GM12878 (cell line): ENCODE data around the gene PREP. TPM values are rescaled to one million over a fixed set of nuclear protein-coding genes. Genes with fewer than 3 reads are reported as not detected.

Source experiments
- ATF7 ChIP-seq: fragments of 450-650 bp; IDR thresholded peaks from 2 replicates; pipeline ENCODE4 v1.6.1; 2016; ENCODE audit warnings: low read depth, mild to moderate bottlenecking
- CEBPB ChIP-seq, 2 experiments: fragments of 150-350 bp in 1 of 2; IDR thresholded peaks; 2 replicates each; pipeline ENCODE4 v1.6.1; 2012 to 2014; ENCODE audit warnings: low read depth in 2 of 2, low read length in 2 of 2, borderline replicate concordance in 1 of 2, inconsistent platforms in 1 of 2
- CEBPZ ChIP-seq: fragments of 150-350 bp; IDR thresholded peaks from 2 replicates; pipeline ENCODE4 v1.6.1; 2016; ENCODE audit warnings: low read depth, low read length
- CREB1 ChIP-seq: IDR thresholded peaks from 2 replicates; pipeline ENCODE4 v1.6.1; 2012; ENCODE audit warnings: low read depth, mild to moderate bottlenecking, inconsistent platforms
- EZH2 ChIP-seq: IDR thresholded peaks from 2 replicates; pipeline ENCODE4 v1.6.1; 2012; ENCODE audit warnings: low read depth, mild to moderate bottlenecking, control low read depth, inconsistent platforms, low read length, borderline replicate concordance; ENCODE audit not compliant: control insufficient read depth
- KAT2A ChIP-seq: conservative IDR thresholded peaks from 2 replicates; pipeline ENCODE4 v1.6.1; 2011; ENCODE audit warnings: low read depth, low read length; ENCODE audit not compliant: control insufficient read depth
- MEF2A ChIP-seq: IDR thresholded peaks from 2 replicates; pipeline ENCODE4 v1.6.1; 2011; ENCODE audit warnings: low read depth, mild to moderate bottlenecking, low read length, moderate library complexity; ENCODE audit not compliant: insufficient read depth
- MTA3 ChIP-seq: IDR thresholded peaks from 2 replicates; pipeline ENCODE4 v1.6.1; 2012; ENCODE audit warnings: low read length, inconsistent platforms, borderline replicate concordance
- NBN ChIP-seq: fragments of 450-650 bp; IDR thresholded peaks from 2 replicates; pipeline ENCODE4 v1.6.1; 2016
- NR2C2 ChIP-seq: IDR thresholded peaks from 2 replicates; pipeline ENCODE4 v1.6.1; 2011; ENCODE audit warnings: borderline replicate concordance, low read depth; ENCODE audit not compliant: control insufficient read depth, insufficient read length
- POLR2A ChIP-seq: IDR thresholded peaks from 2 replicates; pipeline ENCODE4 v1.6.1; 2011; ENCODE audit warnings: low read depth, mild to moderate bottlenecking, low read length
- RAD21 ChIP-seq: IDR thresholded peaks from 2 replicates; pipeline ENCODE4 v1.6.1; 2011; ENCODE audit warnings: mild to moderate bottlenecking, low read depth, low read length, moderate library complexity; ENCODE audit not compliant: insufficient read depth
- RAD51 ChIP-seq: fragments of 450-650 bp; IDR thresholded peaks from 2 replicates; pipeline ENCODE4 v1.6.1; 2016; ENCODE audit warnings: moderate library complexity, mild to moderate bottlenecking, inconsistent platforms
- RCOR1 ChIP-seq: conservative IDR thresholded peaks from 2 replicates; pipeline ENCODE4 v1.6.1; 2012; ENCODE audit warnings: low read depth, low read length, improper control_type of control experiment
- SKIL ChIP-seq: fragments of 450-650 bp; IDR thresholded peaks from 2 replicates; pipeline ENCODE4 v1.6.1; 2017; ENCODE audit warnings: mild to moderate bottlenecking, low read depth, inconsistent platforms; ENCODE audit not compliant: poor library complexity, severe bottlenecking
- SMC3 ChIP-seq: IDR thresholded peaks from 2 replicates; pipeline ENCODE4 v1.6.1; 2011; ENCODE audit warnings: low read length, improper control_type of control experiment, borderline replicate concordance
- SREBF2 ChIP-seq: IDR thresholded peaks from 2 replicates; pipeline ENCODE4 v1.6.1; 2012; ENCODE audit warnings: mild to moderate bottlenecking, low read length
- USF1 ChIP-seq: IDR thresholded peaks from 2 replicates; pipeline ENCODE4 v1.6.1; 2011; ENCODE audit warnings: borderline replicate concordance, low read depth, mild to moderate bottlenecking, moderate library complexity, mixed read lengths, low read length; ENCODE audit not compliant: insufficient read depth; ENCODE audit errors: extremely low read length
- YBX1 ChIP-seq: fragments of 450-650 bp; IDR thresholded peaks from 2 replicates; pipeline ENCODE4 v1.6.1; 2016; ENCODE audit warnings: antibody characterized with exemption
- ZBTB33 ChIP-seq: fragments of 450-650 bp; IDR thresholded peaks from 2 replicates; pipeline ENCODE4 v1.6.1; 2017; ENCODE audit warnings: mild to moderate bottlenecking
- ZNF24 ChIP-seq: fragments of 450-650 bp; IDR thresholded peaks from 2 replicates; pipeline ENCODE4 v1.6.1; 2017; ENCODE audit warnings: antibody characterized with exemption, mild to moderate bottlenecking
- ZZZ3 ChIP-seq: IDR thresholded peaks from 2 replicates; pipeline ENCODE4 v1.6.1; 2011; ENCODE audit warnings: low read depth; ENCODE audit not compliant: control insufficient read depth, insufficient read length
- polyA plus RNA-seq, 11 experiments: library from polyadenylated mRNA; depleted of rRNA in 4 of 11; unstranded in 6 of 11; stranded (reverse) in 5 of 11; fragments of >200 nt; fragmentation: Nextera tagmentation in 4 of 11; fragmentation: Illumina TruSeq in 1 of 11; extraction: Ambion mirVana in 4 of 11; extraction: Trizol in 1 of 11; gene quantifications; 1 replicate in 1 of 11; 2 replicates in 10 of 11; pipeline versions ENCODE4 v1.2.1 to v1.2.3, GENCODE V29; 2011 to 2016; ENCODE audit warnings: inconsistent platforms in 2 of 11, missing spikeins in 2 of 11, low read depth in 1 of 11
- total RNA-seq, 4 experiments: library from RNA; depleted of rRNA in 3 of 4; stranded (reverse); fragments of >200 nt in 3 of 4; fragmentation: Illumina TruSeq in 1 of 4; extraction: Trizol in 1 of 4; gene quantifications; 2 replicates each; pipeline versions ENCODE4 v1.2.1 to v1.2.3, GENCODE V29; 2013 to 2021

Gene PREP
- total and polyA plus RNA-seq, 10 of the 15 experiments (the other 5 are each of a cell fraction or from before 2014, with no cell fraction given), result 6.5 to 33.6 (median 18.1) TPM

GRCh38 chr6:105402939-105403935, at the start of gene PREP (continued):
- TF ChIP-seq ZBTB33 (no peak), EZH2 (no peak), SREBF2 (no peak), SMC3 (peak; percentile 53), MEF2A (no peak), ZZZ3 (no peak), KAT2A (no peak), NR2C2 (no peak), CEBPB (IDR thresholded peaks at IDR 0.05; ENCODE audit: borderline replicate concordance in 1 of 2, low read depth in 2 of 2, low read length in 2 of 2) (no peak), CREB1 (no peak), ZNF24 (0 out of 2 replicates have a peak, but pooled peaks have one; percentile 27), YBX1 (no peak), RAD51 (no peak), USF1 (no peak), RAD21 (peak; percentile 48), NBN (peak; percentile 45; the same call in 1 of the 2 replicates), RCOR1 (no peak), MTA3 (no peak), SKIL (no peak), CEBPZ (no peak), ATF7 (no peak), POLR2A (peak; percentile 81)
